Ovary (tissue), 9 donors: ENCODE results near the gene ANXA4. TPM values are rescaled to one million over a fixed set of nuclear protein-coding genes. Genes with fewer than 3 reads are reported as not detected.

Experiments
- DNase-seq, 5 donors: peaks; one replicate each; pipeline ENCODE4 v3.0.0-alpha.2; 2019 to 2020
- H3K27ac ChIP-seq, 2 donors: fragments of 200-600 bp; one replicate each; pipeline versions ENCODE4 v1.5.1 to v1.8.0; 2019 to 2022
- H3K27me3 ChIP-seq: fragments of 200-600 bp; one replicate; pipeline ENCODE4 v1.8.0; 2022
- H3K36me3 ChIP-seq: fragments of 200-600 bp; sonication (generic); one replicate; pipeline ENCODE4 v1.5.1; 2019
- H3K4me1 ChIP-seq: one replicate; pipeline ENCODE4 v1.8.1; 2013; ENCODE audit warnings: mild to moderate bottlenecking, moderate library complexity; ENCODE audit not compliant: insufficient read depth
- H3K4me3 ChIP-seq: fragments of 200-600 bp; sonication (generic); one replicate; pipeline ENCODE4 v1.5.1; 2017
- H3K9me3 ChIP-seq, 2 donors: fragments of 200-600 bp in 1 of 2; sonication (generic) in 1 of 2; one replicate each; pipeline versions ENCODE4 v1.5.1 to v1.8.1; 2013 to 2019; ENCODE audit warnings: mild to moderate bottlenecking in 1 of 2, moderate library complexity in 1 of 2
- EP300 ChIP-seq: sonication (generic); formaldehyde crosslinking; IDR thresholded peaks from one replicate; pipeline ENCODE4 v1.6.1; 2017; ENCODE audit warnings: antibody characterized with exemption
- POLR2A ChIP-seq: fragments of 450-650 bp; IDR thresholded peaks from one replicate; pipeline ENCODE4 v1.6.1; 2017; ENCODE audit warnings: antibody characterized with exemption, mild to moderate bottlenecking, moderate library complexity
- WGBS, 3 donors: extraction: QIAGEN DNeasy Blood & Tissue Kit in 1 of 3; methylation state at CpG; one replicate each; pipeline versions ENCODE4 v1.1.5 to v1.1.7; 2013 to 2017; 5-methylcytosine and 5-hydroxymethylcytosine counted together
- intact Hi-C, 4 donors: fragments of 100-400 bp; cut with DNase I; formaldehyde crosslinking; loops; one replicate each; pipeline versions ENCODE4 v1.11.0 to v1.15.1; 2022 to 2023
- polyA plus RNA-seq, 2 donors: library from polyadenylated mRNA; stranded (reverse); fragments of 200-250 nt in 1 of 2; fragments of 350-450 nt in 1 of 2; fragmentation: Illumina TruSeq in 1 of 2; extraction: RNeasy Lipid Tissue Mini Kit (QIAGEN cat#74804) in 1 of 2; gene quantifications; one replicate each; pipeline ENCODE4 v1.2.3, GENCODE V29; 2013 to 2014
- total RNA-seq, 7 donors: library from RNA; depleted of rRNA in 2 of 7; stranded (reverse); fragments of >200 nt in 2 of 7; fragmentation: NEBNext Ultra II Directional in 3 of 7; extraction: Animal tissue kit (Norgen Biotek cat#: 25700) in 3 of 7; gene quantifications; one replicate each; pipeline versions ENCODE4 v1.1.0 to v1.2.4, GENCODE V29; 2016 to 2023
- TF ChIP-seq, protein P1 (sequence below), 3 donors: fragments of 450-650 bp in 2 of 3; fragments of 200-600 bp in 1 of 3; IDR thresholded peaks; one replicate each; pipeline versions ENCODE4 v1.5.1 to v1.8.0; 2016 to 2022; ENCODE audit warnings: antibody characterized with exemption in 3 of 3, mild to moderate bottlenecking in 1 of 3
- donor health status: DM: no; HTN: no; CAD: no; lungs with moderate emphysema.
- donor health status: DM: no; HTN: no; CAD: no.
- donor health status: Bipolar disorder and iron deficiency.
- donor health status: DM: yes; HTN: yes; CAD: no.
- donor health status: DM: no; HTN: no; CAD: no.
- donor health status: DM: yes; HTN: yes; CAD: no.

ANXA4 gene
- total and polyA plus RNA-seq, 9 donors, result 25.4 to 89.7 (median 73.3) TPM

DNA sequence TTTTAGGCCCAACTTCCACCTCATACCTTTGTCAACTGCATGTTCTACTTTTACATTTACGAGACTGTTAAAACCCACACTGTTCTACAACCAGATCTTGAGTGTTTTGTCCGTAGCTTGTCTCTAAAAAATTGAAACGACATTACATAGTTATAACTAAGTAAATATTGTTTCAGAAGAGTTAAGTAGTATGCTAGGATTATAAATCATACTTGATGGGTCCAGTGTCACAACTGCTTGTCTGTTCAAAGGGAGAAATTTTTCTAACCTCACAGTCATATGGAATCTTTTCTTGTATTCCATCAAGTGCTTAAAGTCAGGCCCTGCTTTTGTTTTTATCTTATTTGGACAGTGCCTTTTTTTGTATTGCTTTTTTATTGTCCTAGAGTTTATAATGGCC lies 91.8 kb downstream of the ANXA4 start:
- intact Hi-C loops, result no loop called here
- H3K9me3 ChIP-seq, result no peaks in the 10 kb centered on the region
- no peak overlapping the region for H3K4me3 ChIP-seq
- no peak overlapping the region for H3K27ac ChIP-seq
- 91 to 94% (median 91%) methylated on average over 3 of the region's 3 CpGs for WGBS, 3 donors
- H3K4me1 ChIP-seq, result peaks cover 12% of the 10 kb centered on the region
- H3K27me3 ChIP-seq, result no peaks in the 10 kb centered on the region
- no peak for DNase-seq
- H3K36me3 ChIP-seq, result no peaks in the 10 kb centered on the region
- no peak for TF ChIP-seq POLR2A
- TF ChIP-seq, protein P1, sequence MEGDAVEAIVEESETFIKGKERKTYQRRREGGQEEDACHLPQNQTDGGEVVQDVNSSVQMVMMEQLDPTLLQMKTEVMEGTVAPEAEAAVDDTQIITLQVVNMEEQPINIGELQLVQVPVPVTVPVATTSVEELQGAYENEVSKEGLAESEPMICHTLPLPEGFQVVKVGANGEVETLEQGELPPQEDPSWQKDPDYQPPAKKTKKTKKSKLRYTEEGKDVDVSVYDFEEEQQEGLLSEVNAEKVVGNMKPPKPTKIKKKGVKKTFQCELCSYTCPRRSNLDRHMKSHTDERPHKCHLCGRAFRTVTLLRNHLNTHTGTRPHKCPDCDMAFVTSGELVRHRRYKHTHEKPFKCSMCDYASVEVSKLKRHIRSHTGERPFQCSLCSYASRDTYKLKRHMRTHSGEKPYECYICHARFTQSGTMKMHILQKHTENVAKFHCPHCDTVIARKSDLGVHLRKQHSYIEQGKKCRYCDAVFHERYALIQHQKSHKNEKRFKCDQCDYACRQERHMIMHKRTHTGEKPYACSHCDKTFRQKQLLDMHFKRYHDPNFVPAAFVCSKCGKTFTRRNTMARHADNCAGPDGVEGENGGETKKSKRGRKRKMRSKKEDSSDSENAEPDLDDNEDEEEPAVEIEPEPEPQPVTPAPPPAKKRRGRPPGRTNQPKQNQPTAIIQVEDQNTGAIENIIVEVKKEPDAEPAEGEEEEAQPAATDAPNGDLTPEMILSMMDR (IDR thresholded peaks at IDR 0.05), result no peak
- TF ChIP-seq EP300, result no peak

DNA sequence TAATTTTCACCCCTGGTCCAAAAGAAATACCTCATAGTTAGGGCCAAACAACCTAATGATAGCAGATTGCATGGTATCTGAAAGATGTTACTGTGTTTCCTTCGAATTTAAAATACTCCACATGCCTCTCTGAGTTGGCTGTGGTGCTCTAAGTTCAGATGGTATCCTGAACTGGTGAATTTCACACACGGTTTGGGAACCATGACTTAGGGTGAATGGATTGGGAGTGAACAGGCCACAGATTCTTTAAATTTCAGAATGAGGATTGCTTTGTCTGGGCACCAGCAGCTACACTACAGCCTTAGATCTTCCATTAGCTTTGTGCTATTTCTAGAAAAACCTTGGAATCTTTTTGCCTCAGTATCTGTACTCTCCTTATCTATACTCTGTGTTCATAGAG lies 93.7 kb downstream of the ANXA4 start:
- no peak for DNase-seq
- H3K27me3 ChIP-seq, result no peaks in the 10 kb centered on the region
- intact Hi-C loops, result no loop called here
- WGBS, 3 donors, result 81 to 90% (median 86%) methylated on average over 2 of the region's 2 CpGs
- H3K4me3 ChIP-seq, result no peak overlapping the region
- H3K4me1 ChIP-seq, result peaks cover 12% of the 10 kb centered on the region
- no peak overlapping the region for H3K27ac ChIP-seq
- H3K36me3 ChIP-seq, result no peaks in the 10 kb centered on the region
- TF ChIP-seq POLR2A, result no peak
- TF ChIP-seq, protein P1 (IDR thresholded peaks at IDR 0.05), result no peak
- no peak for TF ChIP-seq EP300
- no peaks in the 10 kb centered on the region for H3K9me3 ChIP-seq

GRCh38 chr2:69836316-69836715 lies 94.4 kb downstream of the ANXA4 start:
- WGBS, 3 donors, result 77 to 85% (median 84%) methylated on average over 5 of the region's 5 CpGs
- Histone ChIP-seq H3K9me3 (no peaks in the 10 kb centered on the region), H3K27me3 (no peaks in the 10 kb centered on the region), H3K4me3 (no peak overlapping the region), H3K36me3 (no peaks in the 10 kb centered on the region), H3K4me1 (peaks cover 9% of the 10 kb centered on the region), H3K27ac (no peak overlapping the region)
- TF ChIP-seq POLR2A (no peak), EP300 (no peak)
- TF ChIP-seq, protein P1 (IDR thresholded peaks at IDR 0.05), result no peak
- no peak for DNase-seq
- intact Hi-C loops, result no loop called here

GRCh38 chr2:69837533-69837932 lies 95.6 kb downstream of the ANXA4 start:
- Histone ChIP-seq H3K9me3 (no peaks in the 10 kb centered on the region), H3K4me3 (no peak overlapping the region), H3K36me3 (no peaks in the 10 kb centered on the region), H3K4me1 (peaks cover 2% of the 10 kb centered on the region), H3K27me3 (no peaks in the 10 kb centered on the region), H3K27ac (no peak overlapping the region)
- intact Hi-C loops, result no loop called here
- DNase-seq, result no peak
- WGBS, 3 donors, result 94 to 95% (median 95%) methylated on average over 2 of the region's 2 CpGs
- TF ChIP-seq, protein P1 (IDR thresholded peaks at IDR 0.05), result no peak
- TF ChIP-seq POLR2A (no peak), EP300 (no peak)

GRCh38 chr2:69843993-69844392 lies 102.1 kb downstream of the ANXA4 start:
- Histone ChIP-seq H3K27me3 (no peaks in the 10 kb centered on the region), H3K4me3 (no peak overlapping the region), H3K4me1 (no peaks in the 10 kb centered on the region), H3K9me3 (no peaks in the 10 kb centered on the region), H3K36me3 (no peaks in the 10 kb centered on the region), H3K27ac (no peak overlapping the region)
- no peak for TF ChIP-seq EP300
- TF ChIP-seq, protein P1 (IDR thresholded peaks at IDR 0.05), result no peak
- TF ChIP-seq POLR2A, result no peak
- no peak for DNase-seq
- intact Hi-C loops, result no loop called here
